ENCODE data around the gene SYNGR1.

Gene SYNGR1

GRCh38 chr22:39374191-39374590 lies 24.4 kb downstream of the SYNGR1 start:
- no peak for DNase-seq

GRCh38 chr22:39374801-39375200 lies 25.0 kb downstream of the SYNGR1 start:
- DNase-seq = no peak

- DNase-seq = no peak
These were observed 25.9 kb downstream of the SYNGR1 start for GRCh38 chr22:39375646-39376045.

- no peak for DNase-seq
These were observed 30.3 kb downstream of the SYNGR1 start for GRCh38 chr22:39379756-39380730.

GRCh38 chr22:39381009-39381755 lies 31.4 kb downstream of the SYNGR1 start:
- no peak for DNase-seq

GRCh38 chr22:39381930-39382329 lies 32.1 kb downstream of the SYNGR1 start:
- no peak for DNase-seq

- DNase-seq = no peak
These were observed 32.6 kb downstream of the SYNGR1 start for GRCh38 chr22:39382410-39382809.

GRCh38 chr22:39383841-39384625 lies 34.2 kb downstream of the SYNGR1 start:
- DNase-seq = no peak

GRCh38 chr22:39384750-39385480 lies 35.1 kb downstream of the SYNGR1 start:
- DNase-seq = no peak

- DNase-seq = peak; percentile 88 to 89
These were observed 38.6 kb downstream of the SYNGR1 start for GRCh38 chr22:39388261-39389011.

- no peak for DNase-seq
These were observed 39.6 kb downstream of the SYNGR1 start for GRCh38 chr22:39389420-39389819.

- no peak for DNase-seq
These were observed 42.7 kb downstream of the SYNGR1 start for GRCh38 chr22:39392341-39392948.

- DNase-seq = no peak
These were observed 46.4 kb downstream of the SYNGR1 start for GRCh38 chr22:39395936-39396796.

- DNase-seq = no peak
These were observed 47.0 kb downstream of the SYNGR1 start for GRCh38 chr22:39396797-39397195.

- no peak for DNase-seq
These were observed 51.5 kb downstream of the SYNGR1 start for GRCh38 chr22:39401301-39401631.

- no peak for DNase-seq
These were observed 55.7 kb downstream of the SYNGR1 start for GRCh38 chr22:39405346-39406085.

GRCh38 chr22:39408173-39408572 lies 58.4 kb downstream of the SYNGR1 start:
- no peak for DNase-seq

GRCh38 chr22:39408807-39409206 lies 59.0 kb downstream of the SYNGR1 start:
- DNase-seq = no peak

- no peak for DNase-seq
These were observed 59.8 kb downstream of the SYNGR1 start for GRCh38 chr22:39409516-39410029.
